Immature natural killer cell (primary cell): ENCODE data around the gene TYMP. TPM values are rescaled to one million over a fixed set of nuclear protein-coding genes. Genes with fewer than 3 reads are reported as not detected.

Experiments
- DNase-seq, 3 donors: peaks; one replicate each; pipeline ENCODE4 v3.0.0; 2022; ENCODE audit warnings: mixed read lengths in 1 of 3
- H3K27ac Mint-ChIP-seq, 6 donors: one replicate each; pipeline ENCODE4 v1.8.0; 2020; ENCODE audit warnings: mixed read lengths in 6 of 6, mild to moderate bottlenecking in 5 of 6, inconsistent platforms in 4 of 6, moderate library complexity in 3 of 6
- H3K27me3 Mint-ChIP-seq, 3 donors: one replicate each; pipeline ENCODE4 v1.8.0; 2020 to 2021; ENCODE audit warnings: low read depth in 3 of 3, mild to moderate bottlenecking in 3 of 3, mixed read lengths in 3 of 3, moderate library complexity in 3 of 3, inconsistent platforms in 1 of 3
- H3K36me3 Mint-ChIP-seq, 3 donors: one replicate each; pipeline ENCODE4 v1.8.0; 2020; ENCODE audit warnings: mixed read lengths in 3 of 3, inconsistent platforms in 2 of 3, mild to moderate bottlenecking in 2 of 3
- H3K4me1 Mint-ChIP-seq, 2 donors: one replicate each; pipeline ENCODE4 v1.8.0; 2020; ENCODE audit warnings: inconsistent platforms in 2 of 2, mild to moderate bottlenecking in 2 of 2, mixed read lengths in 2 of 2, moderate library complexity in 1 of 2
- H3K4me3 Mint-ChIP-seq, 5 donors: one replicate each; pipeline ENCODE4 v1.8.0; 2020; ENCODE audit warnings: mild to moderate bottlenecking in 5 of 5, mixed read lengths in 5 of 5, inconsistent platforms in 3 of 5, moderate library complexity in 3 of 5
- H3K9me3 Mint-ChIP-seq, 6 donors: one replicate each; pipeline ENCODE4 v1.8.0; 2020; ENCODE audit warnings: mild to moderate bottlenecking in 6 of 6, mixed read lengths in 6 of 6, inconsistent platforms in 4 of 6, moderate library complexity in 3 of 6
- polyA plus RNA-seq, 3 donors: library from polyadenylated mRNA; unstranded; fragments of 300-500 nt; fragmentation: Illumina TruSeq; gene quantifications; one replicate each; pipeline ENCODE4 v1.2.3, GENCODE V29; 2021

Gene TYMP
- polyA plus RNA-seq, 3 donors from 2014 or later, result 21.2 to 31.2 (median 25.5) TPM

DNA sequence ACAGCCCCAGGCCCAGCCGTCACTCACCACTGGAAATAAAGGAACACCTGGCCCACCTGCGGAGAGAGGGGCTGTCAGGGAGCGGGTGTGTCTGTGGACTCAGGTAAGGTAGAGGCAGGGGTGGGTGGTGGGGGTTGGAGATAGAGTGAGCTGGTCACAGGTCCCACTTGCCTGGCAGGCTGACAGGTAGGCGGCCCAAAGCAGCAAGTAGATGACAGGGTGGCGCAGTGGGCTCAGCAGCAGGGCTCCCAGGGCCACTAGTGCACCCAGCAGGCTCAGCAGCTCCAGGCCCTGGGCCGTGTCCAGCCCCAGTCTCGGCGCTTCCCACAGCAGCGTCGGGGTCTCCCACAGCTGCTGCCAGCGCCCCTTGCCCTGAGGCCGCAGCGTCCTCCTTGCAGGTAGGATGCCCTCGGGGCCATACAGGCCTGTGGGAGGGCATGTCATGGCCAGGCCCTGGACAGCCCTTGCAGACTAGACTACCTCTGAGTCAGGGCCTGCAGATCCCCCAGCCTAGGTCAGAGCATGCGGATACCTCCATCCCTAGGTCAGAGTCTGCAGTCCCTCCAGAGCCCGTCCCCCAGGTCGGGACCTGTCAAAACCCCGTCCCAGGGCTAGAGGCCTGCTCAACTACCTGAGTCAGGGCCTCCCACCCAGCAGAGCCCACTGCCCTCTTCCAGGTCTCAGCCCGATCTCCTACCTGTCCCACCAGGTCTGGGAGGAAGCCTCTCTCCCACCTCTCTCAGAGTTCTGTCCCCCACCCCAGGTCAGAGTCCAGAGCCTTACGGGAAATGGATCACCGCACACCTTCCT is 23.0 kb downstream of the TYMP start:
- no peaks in the 10 kb centered on the region for H3K9me3 Mint-ChIP-seq
- H3K27ac Mint-ChIP-seq, result peak overlapping the region; percentile 80 to 96 (median 92)
- H3K4me1 Mint-ChIP-seq, result peaks cover 19 to 23% of the 10 kb centered on the region in 2 donors
- peaks cover 3 to 7% (median 4%) of the 10 kb centered on the region in 3 donors for H3K27me3 Mint-ChIP-seq
- peak overlapping the region; percentile 85 to 93 (median 91) for H3K4me3 Mint-ChIP-seq
- no peaks in the 10 kb centered on the region for H3K36me3 Mint-ChIP-seq
- DNase-seq, result no peak

DNA sequence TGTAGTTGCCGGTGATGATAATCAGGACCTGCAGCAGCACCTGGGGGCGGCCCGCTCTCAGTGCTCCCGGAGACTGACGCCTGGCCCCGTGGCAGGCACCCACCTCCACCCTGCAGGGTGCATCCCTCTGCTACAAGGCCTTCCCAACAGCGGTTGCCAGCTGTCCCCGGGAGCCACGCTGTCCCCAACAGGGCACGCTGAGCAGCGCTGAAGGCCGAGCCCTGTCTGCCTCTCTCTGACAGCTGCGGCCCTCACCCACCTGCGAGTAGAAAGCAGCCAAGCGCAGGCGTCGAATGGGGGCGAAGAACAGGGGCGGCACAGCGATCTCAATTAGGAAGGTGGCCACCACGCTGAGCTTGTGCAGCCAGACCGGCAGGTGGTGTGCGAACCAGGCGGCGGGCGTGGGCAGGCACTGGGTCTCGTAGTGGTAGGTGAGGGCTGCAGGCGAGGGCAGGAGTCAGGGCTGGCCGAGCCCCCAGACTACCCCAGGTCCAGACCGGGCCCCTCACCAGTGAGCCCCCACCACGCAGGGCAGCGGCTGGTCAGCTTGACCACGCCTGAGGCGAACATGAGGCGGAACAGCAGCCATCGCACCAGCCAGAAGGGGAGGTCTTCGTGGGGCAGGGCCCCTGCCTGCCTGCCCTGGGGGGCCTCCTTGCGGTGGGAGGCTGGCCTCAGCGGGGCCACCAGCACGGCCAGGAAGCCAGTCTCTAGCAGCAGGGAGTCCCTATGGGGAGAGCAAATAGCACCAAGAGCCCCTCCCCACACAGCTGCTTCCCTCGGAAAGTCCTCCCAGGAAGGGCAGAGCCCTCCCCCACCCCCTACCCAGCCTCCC is 23.8 kb downstream of the TYMP start:
- Mint-ChIP-seq H3K27ac (peak overlapping the region in 1 of 6 donors; percentile 16), H3K27me3 (peaks cover 3 to 7% (median 4%) of the 10 kb centered on the region in 3 donors), H3K36me3 (no peaks in the 10 kb centered on the region), H3K4me1 (peaks cover 19 to 23% of the 10 kb centered on the region in 2 donors), H3K9me3 (no peaks in the 10 kb centered on the region), H3K4me3 (peak overlapping the region in 4 of 5 donors; percentile 32 to 93 (median 92))
- no peak for DNase-seq

DNA sequence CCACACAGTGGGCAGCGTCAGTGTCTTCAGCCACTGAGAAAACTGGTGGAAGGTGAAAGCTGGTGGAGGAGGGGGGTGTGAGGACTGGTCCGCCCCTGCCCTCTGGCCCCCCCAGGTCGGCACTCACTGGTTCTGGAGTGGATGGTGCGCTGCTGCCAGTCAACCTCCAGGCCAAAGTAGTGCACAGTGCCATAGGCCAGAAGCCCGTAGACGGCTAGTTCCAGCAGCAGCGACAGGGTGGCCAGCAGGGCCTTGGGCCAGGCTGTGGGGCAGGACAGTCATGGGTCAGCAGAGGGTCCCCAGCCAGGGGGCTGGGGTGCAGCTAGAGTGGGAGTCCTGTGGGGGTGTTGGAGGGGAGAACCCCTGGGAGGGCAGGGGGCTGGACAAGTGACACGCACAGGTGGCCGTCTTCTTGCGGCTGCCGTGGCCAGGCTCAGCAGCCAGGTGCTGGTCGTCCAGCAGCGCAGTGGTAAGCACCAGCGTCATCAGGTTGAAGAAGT is 24.5 kb downstream of the TYMP start:
- H3K36me3 Mint-ChIP-seq, result no peaks in the 10 kb centered on the region
- no peak for DNase-seq
- H3K27me3 Mint-ChIP-seq, result peaks cover 3 to 7% (median 4%) of the 10 kb centered on the region in 3 donors
- peaks cover 19 to 23% of the 10 kb centered on the region in 2 donors for H3K4me1 Mint-ChIP-seq
- peak overlapping the region in 1 of 5 donors; percentile 8 for H3K4me3 Mint-ChIP-seq
- H3K9me3 Mint-ChIP-seq, result no peaks in the 10 kb centered on the region
- H3K27ac Mint-ChIP-seq, result no peak overlapping the region

DNA sequence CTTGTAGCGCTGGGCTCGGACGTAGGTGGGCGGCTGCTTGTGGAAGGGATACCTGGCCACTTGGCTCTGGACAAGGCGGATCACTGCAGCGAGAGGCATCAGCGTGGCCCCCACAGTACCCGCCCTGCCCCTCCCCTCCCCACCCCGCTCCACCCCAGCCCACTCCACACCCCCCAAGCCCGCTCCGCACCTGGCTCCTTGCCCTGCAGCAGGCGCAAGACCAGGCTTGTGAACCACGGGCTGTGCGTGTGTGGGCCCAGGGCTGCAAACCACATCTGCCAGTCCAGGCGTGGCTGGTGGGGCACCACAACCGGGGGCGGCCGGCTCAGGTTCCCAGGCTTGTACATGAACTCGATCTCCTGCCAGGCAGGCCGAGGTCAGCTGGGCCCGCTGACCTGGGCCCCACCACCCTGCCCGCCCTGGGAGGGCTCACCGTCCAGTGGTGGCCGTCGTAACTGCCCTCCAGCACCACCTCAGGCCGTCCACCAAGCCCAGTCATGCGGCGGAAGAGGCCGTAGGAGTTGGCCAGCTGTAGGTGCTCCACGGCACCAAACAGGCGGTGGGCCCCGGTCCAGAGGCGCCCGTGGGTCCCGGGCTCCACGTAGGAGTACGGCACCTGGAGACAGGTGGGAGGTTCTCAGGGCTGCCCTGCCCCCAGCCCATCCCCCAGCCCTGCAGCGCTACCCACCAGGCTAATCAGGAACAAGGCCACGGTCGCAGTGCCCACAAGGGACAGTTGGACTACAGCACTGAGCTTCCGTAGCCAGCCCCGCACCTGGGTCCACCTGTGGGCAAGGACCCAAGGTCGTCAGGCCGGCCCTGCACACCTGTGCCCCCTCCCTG is 25.2 kb downstream of the TYMP start:
- peaks cover 16 to 22% of the 10 kb centered on the region in 2 donors for H3K4me1 Mint-ChIP-seq
- no peaks in the 10 kb centered on the region for H3K9me3 Mint-ChIP-seq
- no peaks in the 10 kb centered on the region for H3K36me3 Mint-ChIP-seq
- no peak overlapping the region for H3K4me3 Mint-ChIP-seq
- peaks cover 3 to 7% (median 3%) of the 10 kb centered on the region in 3 donors for H3K27me3 Mint-ChIP-seq
- no peak overlapping the region for H3K27ac Mint-ChIP-seq
- DNase-seq, result no peak

DNA sequence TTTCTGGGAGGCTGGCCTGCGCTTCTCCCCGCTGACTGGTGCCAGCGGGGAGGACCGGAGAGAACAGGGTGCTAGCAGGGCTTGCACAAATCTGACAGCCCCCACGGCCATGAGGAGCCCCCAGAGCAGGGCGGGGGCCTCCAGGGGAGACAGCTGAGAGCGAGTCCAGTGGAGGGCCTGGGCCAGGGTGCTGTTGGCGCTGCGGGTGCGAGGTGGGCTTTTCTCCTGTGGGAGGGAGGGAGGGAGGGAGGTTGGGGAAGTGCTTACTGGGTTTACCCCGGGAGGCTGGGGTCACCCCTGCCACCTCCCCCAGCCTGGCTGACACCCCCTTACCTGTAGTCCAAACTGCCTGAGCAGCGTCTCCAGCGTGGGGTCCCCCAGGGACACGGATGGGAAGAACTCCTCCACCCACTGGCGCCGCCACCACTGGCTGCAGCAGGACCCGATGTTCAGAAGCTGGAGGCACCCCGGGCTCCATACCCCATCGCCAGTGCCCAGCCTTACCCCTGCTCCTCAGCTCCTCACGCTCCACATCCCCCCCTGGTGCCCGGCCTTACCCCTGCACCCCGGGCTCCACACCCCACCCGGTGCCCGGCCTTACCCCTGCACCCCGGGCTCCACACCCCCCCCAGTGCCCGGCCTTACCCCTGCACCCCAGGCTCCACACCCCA is 26.2 kb downstream of the TYMP start:
- H3K4me1 Mint-ChIP-seq, result peaks cover 10 to 12% of the 10 kb centered on the region in 2 donors
- H3K27me3 Mint-ChIP-seq, result peaks cover 3 to 6% (median 3%) of the 10 kb centered on the region in 3 donors
- DNase-seq, result no peak
- no peak overlapping the region for H3K27ac Mint-ChIP-seq
- H3K9me3 Mint-ChIP-seq, result no peaks in the 10 kb centered on the region
- no peak overlapping the region for H3K4me3 Mint-ChIP-seq
- no peaks in the 10 kb centered on the region for H3K36me3 Mint-ChIP-seq

DNA sequence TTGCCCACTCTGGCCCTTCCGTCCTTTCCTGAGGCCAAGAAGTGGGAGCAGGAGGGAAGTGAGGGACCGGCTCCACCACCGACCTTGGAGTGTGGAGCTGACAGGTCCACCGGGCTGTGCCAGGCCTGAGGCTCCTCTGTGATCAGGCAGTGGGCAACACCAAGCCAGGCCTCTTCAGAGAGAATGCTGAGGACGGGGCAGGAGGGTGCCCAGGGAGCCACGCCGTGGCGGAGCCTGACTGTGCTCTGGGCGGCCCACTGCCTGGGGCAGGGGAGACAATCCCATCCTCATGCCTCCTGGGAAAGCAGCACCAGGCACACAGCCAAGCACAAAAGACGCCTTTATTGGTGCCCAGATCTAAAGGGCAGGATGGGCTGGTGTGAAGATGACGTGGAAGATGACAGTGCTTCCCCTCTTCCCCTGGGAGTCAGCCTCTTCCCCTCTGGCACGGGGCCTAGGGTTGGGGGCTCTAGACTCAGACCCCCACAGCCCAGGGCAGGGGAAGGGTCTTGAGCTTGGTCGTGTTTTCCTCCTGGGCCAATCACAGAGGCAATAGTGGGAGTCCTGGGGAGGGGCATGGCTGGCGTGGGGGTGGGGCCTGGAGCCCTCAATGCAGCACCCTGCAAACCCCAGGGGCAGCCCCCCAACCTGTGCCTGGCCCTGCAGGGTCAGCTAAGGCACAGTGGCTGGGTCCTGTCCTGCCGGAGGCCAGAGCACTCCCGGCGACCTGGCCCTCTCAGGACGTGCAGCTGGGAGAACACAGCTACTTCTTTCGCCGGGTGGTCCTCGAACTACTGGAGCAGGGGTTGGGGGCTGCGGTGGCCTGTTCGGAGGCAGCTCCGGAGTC is 27.0 kb downstream of the TYMP start:
- H3K36me3 Mint-ChIP-seq, result no peaks in the 10 kb centered on the region
- no peak for DNase-seq
- H3K9me3 Mint-ChIP-seq, result no peaks in the 10 kb centered on the region
- H3K27ac Mint-ChIP-seq, result no peak overlapping the region
- H3K27me3 Mint-ChIP-seq, result peaks cover 0 to 4% (median 0%) of the 10 kb centered on the region in 3 donors
- no peak overlapping the region for H3K4me3 Mint-ChIP-seq
- H3K4me1 Mint-ChIP-seq, result peaks cover 8 to 10% of the 10 kb centered on the region in 2 donors

DNA sequence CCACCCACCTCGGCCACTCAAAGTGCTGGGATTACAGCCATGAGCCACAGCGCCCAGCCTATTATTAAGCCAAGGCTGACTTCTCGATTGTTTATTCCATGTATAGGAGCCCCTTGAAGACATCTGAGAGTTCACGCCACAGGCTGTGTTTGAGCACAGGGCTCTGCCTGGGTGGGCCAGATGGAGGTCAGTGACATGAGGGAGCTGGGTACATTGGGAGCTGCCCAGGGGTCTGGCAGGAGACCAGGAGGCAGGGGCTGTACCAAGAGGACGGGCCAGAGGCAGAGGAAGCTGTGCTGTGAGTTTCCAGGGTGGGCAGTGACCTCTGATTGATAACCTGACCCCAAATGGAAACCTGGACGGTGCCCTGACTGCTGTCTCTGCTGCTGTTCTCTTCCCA is 27.7 kb downstream of the TYMP start:
- Mint-ChIP-seq H3K4me3 (no peak overlapping the region), H3K36me3 (no peaks in the 10 kb centered on the region)

DNA sequence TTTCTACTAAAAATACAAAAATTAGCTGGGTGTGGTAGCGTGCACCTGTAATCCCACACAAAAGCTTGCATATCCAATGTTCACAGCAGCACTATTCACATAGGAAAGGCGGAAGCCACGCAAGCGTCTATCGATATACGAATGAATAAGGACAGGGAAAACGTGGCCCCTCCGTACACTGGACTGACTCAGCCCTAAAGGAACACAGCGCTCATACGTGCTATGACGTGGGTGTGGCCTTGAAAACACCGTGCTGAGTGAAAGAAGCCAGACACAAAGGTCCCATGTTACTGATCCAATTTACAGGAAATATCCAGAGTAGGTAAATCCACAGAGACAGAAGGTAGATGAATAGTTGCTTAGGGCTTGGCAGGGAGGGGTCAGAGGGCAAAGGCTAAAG is 29.4 kb downstream of the TYMP start:
- Mint-ChIP-seq H3K4me3 (no peak overlapping the region), H3K36me3 (no peaks in the 10 kb centered on the region), H3K9me3 (peaks cover 0 to 1% (median 0%) of the 10 kb centered on the region in 6 donors), H3K27ac (no peak overlapping the region), H3K4me1 (peaks cover 0 to 10% of the 10 kb centered on the region in 2 donors), H3K27me3 (peaks cover 0 to 6% (median 4%) of the 10 kb centered on the region in 3 donors)
- no peak for DNase-seq

More for the DNA sequence above, 27.7 kb downstream of the TYMP start:
- Mint-ChIP-seq H3K27ac (no peak overlapping the region), H3K27me3 (peaks cover 0 to 6% (median 1%) of the 10 kb centered on the region in 3 donors), H3K9me3 (no peaks in the 10 kb centered on the region), H3K4me1 (peaks cover 5 to 10% of the 10 kb centered on the region in 2 donors)
- DNase-seq, result no peak

DNA sequence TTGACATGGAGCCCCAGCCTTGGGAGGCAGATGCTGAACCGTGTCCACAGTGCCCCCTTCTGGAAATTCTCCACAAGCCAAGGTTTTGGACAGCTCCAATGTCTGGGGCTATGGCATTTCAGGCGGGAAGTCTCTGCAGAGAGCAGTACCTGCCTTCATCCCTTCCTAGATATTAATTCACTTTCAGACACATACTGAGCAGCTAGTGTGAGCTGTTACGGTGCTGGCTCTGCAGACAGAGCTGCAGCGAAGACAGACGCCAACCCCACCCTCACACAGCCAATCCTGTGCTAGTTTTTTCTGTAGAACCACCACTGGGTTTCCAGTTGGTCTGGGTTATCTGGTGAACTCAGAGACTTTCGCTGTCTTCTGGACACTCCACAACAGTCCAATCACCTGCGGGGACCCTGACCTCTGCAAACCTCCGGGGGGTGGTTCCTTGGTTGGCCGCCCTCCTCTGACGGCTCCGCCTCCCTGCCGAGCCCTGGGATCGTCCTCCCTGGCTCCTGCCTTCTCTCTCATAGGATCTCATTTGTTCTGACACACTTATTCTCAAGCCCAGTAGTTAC is 31.4 kb downstream of the TYMP start:
- peak overlapping the region in 2 of 6 donors; percentile 61 to 77 for H3K27ac Mint-ChIP-seq
- H3K27me3 Mint-ChIP-seq, result peaks cover 2 to 13% (median 5%) of the 10 kb centered on the region in 3 donors
- H3K4me1 Mint-ChIP-seq, result peaks cover 0 to 10% of the 10 kb centered on the region in 2 donors
- H3K9me3 Mint-ChIP-seq, result peaks cover 0 to 1% (median 0%) of the 10 kb centered on the region in 6 donors
- no peaks in the 10 kb centered on the region for H3K36me3 Mint-ChIP-seq
- peak; percentile 68 to 71 (median 68) for DNase-seq
- H3K4me3 Mint-ChIP-seq, result no peak overlapping the region

DNA sequence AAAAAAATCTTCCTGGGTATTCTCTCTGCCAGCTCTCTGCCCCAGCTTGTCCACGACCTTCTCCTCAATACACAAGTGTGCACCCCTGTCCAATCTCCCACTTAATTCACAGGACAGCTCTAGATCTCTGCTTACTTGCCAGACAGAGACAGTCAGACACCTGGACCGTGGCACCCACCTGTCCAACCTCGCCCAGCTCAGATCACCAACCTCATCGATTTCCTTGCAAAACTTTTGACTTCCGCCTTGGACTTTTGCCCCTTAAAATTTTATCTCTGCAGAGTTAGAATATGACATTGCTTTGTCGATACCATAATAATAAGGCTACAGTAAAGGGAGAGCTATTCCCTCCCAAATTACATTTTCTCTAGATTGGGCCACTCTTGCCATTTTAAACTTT is 32.7 kb downstream of the TYMP start:
- no peak for DNase-seq
- Mint-ChIP-seq H3K9me3 (peaks cover 0 to 1% (median 0%) of the 10 kb centered on the region in 6 donors), H3K36me3 (no peaks in the 10 kb centered on the region), H3K27me3 (peaks cover 2 to 13% (median 5%) of the 10 kb centered on the region in 3 donors), H3K27ac (peak overlapping the region in 1 of 6 donors; percentile 20), H3K4me3 (no peak overlapping the region), H3K4me1 (peaks cover 0 to 10% of the 10 kb centered on the region in 2 donors)

DNA sequence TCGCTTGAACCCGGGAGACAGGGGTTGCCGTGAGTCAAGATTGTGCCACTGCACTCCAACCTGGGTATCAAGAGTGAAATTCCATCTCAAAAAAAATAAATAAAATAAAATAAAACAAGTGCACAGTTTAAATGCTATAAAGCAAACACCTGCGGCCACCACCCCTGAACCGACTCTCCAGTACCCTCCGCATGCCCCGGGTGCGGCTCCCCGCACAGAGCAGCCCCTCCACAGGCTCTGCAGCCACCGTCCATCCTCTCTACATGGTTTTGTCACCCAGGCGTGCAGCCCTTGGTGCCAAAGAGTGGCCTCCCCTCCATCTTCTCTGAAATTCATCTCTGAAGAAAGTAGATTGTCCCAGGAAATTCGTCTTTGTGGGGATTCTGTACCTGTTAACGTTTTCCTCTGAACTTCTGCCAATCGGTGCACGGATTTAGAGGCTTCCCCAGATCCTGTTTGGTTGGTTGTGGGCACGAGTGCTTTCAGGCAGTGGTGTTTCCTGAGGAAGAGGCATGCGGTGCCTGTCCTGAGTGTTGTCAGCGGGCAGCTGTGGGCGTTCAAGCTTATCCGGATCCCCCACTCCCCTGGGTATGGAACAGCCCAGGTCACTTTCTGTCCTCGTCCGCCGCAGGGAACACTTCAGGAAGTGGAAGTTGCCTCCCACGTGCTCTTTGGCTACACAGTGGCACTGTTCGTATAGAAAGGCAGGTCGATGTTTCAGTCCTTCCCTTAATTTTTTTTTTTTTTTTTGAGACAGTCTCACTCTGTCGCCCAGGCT is 39.1 kb downstream of the TYMP start:
- H3K36me3 Mint-ChIP-seq, result no peaks in the 10 kb centered on the region
- no peaks in the 10 kb centered on the region for H3K4me1 Mint-ChIP-seq
- DNase-seq, result no peak
- H3K27ac Mint-ChIP-seq, result no peak overlapping the region
- peaks cover 2 to 8% (median 7%) of the 10 kb centered on the region in 3 donors for H3K27me3 Mint-ChIP-seq
- no peaks in the 10 kb centered on the region for H3K9me3 Mint-ChIP-seq
- H3K4me3 Mint-ChIP-seq, result no peak overlapping the region
